ENCODE results near the gene TECPR1. TPM values are rescaled to one million over a fixed set of nuclear protein-coding genes. Genes with fewer than 3 reads are reported as not detected.

TECPR1 gene
- total and polyA plus RNA-seq, 2 donors (not counting 3 experiments of a cell fraction or from before 2014, with no cell fraction given) = 12.3 to 97.5 TPM

DNA sequence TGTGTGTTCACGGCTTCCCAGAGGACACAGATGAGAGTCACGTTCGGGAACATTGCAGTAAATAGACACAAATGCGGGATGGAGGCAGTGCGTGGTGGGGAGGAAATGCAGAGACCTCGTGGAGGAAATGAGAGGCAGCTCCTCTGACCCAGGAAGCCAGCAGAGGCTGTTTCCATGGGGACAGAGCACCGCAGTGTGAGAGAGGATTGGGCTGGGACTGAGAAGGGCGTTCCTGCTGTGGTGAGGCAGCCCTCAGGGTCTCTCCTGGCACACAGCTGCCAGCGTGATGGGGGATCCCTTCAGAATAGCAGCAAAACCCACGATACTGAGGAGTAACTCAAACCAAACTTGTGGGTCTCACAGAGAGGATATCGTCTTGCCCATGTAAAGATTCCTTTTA, 62.5 kb downstream of the TECPR1 start:
- H3K27ac ChIP-seq (ENCODE audit: insufficient read depth, low read depth, low read length) = no peak overlapping the region
- no peak overlapping the region for H3K9ac ChIP-seq (replicated peaks; ENCODE audit: extremely low read depth, insufficient read depth, low read length)
- H3K27me3 ChIP-seq (ENCODE audit: control insufficient read depth in 2 of 2, insufficient read depth in 2 of 2, low read length in 2 of 2) = no peaks in the 10 kb centered on the region
- no TSS peak for BruUV-seq (replicated peaks)
- dilution Hi-C loops (cut with MboI; ENCODE audit: extremely low pct_ligation_motif_present, low sequenced_read_pairs) = no loop called here
- no peak overlapping the region for H2AFZ ChIP-seq (ENCODE audit: low read depth, low read length)
- ChIA-PET CTCF (interaction anchor here (1.4 kb wide), 1 partner anchor 21 kb away, joined by 3 read pairs; no protein-coding TSS in a partner anchor), POLR2A (no interaction called here)
- H3K9me3 ChIP-seq (replicated peaks; ENCODE audit: control insufficient read depth, insufficient read depth, low read length) = no peaks in the 10 kb centered on the region
- no peak for TF ChIP-seq POLR2AphosphoS5 (IDR thresholded peaks at IDR 0.05; ENCODE audit: insufficient read depth, low read depth, low read length)
- TF ChIP-seq, protein P1, sequence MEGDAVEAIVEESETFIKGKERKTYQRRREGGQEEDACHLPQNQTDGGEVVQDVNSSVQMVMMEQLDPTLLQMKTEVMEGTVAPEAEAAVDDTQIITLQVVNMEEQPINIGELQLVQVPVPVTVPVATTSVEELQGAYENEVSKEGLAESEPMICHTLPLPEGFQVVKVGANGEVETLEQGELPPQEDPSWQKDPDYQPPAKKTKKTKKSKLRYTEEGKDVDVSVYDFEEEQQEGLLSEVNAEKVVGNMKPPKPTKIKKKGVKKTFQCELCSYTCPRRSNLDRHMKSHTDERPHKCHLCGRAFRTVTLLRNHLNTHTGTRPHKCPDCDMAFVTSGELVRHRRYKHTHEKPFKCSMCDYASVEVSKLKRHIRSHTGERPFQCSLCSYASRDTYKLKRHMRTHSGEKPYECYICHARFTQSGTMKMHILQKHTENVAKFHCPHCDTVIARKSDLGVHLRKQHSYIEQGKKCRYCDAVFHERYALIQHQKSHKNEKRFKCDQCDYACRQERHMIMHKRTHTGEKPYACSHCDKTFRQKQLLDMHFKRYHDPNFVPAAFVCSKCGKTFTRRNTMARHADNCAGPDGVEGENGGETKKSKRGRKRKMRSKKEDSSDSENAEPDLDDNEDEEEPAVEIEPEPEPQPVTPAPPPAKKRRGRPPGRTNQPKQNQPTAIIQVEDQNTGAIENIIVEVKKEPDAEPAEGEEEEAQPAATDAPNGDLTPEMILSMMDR (IDR thresholded peaks at IDR 0.05; ENCODE audit: extremely low read depth in 1 of 2, insufficient read depth in 1 of 2, low read depth in 1 of 2, low read length in 2 of 2) = no peak
- TF ChIP-seq, protein P2, sequence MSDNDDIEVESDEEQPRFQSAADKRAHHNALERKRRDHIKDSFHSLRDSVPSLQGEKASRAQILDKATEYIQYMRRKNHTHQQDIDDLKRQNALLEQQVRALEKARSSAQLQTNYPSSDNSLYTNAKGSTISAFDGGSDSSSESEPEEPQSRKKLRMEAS (IDR thresholded peaks at IDR 0.05; ENCODE audit: insufficient read depth, insufficient read length) = no peak
- TF ChIP-seq EZH2 (IDR thresholded peaks at IDR 0.05; ENCODE audit: borderline replicate concordance, low read depth, low read length, severe bottlenecking) = no peak
- no peak for TF ChIP-seq FOS (IDR thresholded peaks at IDR 0.05; ENCODE audit: borderline replicate concordance, insufficient read depth, low read length)
- TF ChIP-seq MYC (IDR thresholded peaks at IDR 0.05; ENCODE audit: low read depth, low read length) = no peak
- TF ChIP-seq JUN (IDR thresholded peaks at IDR 0.05; ENCODE audit: borderline replicate concordance, insufficient read depth, insufficient read length, low read depth) = no peak
- TF ChIP-seq GATA2 (IDR thresholded peaks at IDR 0.05; ENCODE audit: insufficient read depth, insufficient read length, low read depth, low read length) = no peak
- TF ChIP-seq POLR2A (IDR thresholded peaks at IDR 0.05; ENCODE audit: low read depth, low read length) = no peak
- H3K9me1 ChIP-seq (replicated peaks; ENCODE audit: control insufficient read depth, extremely low read depth, insufficient read depth, low read length) = no peaks in the 10 kb centered on the region
- H3K4me1 ChIP-seq (ENCODE audit: control insufficient read depth, extremely low read depth, insufficient read depth, low read length) = peaks cover 11% of the 10 kb centered on the region
- no peak for FAIRE-seq
- intact Hi-C loops (cut with micrococcal nuclease) = no loop called here
- DNase-seq (ENCODE audit: low read depth, low spot score) = no peak
- no peaks in the 10 kb centered on the region for H4K20me1 ChIP-seq (replicated peaks; ENCODE audit: control insufficient read depth, extremely low read depth, insufficient read depth, low read length)
- H3K4me3 ChIP-seq (replicated peaks in 1 of 3; ENCODE audit: insufficient read depth in 1 of 3, low read depth in 1 of 3, low read length in 3 of 3) = no peak overlapping the region
- no peaks in the 10 kb centered on the region for H3K79me2 ChIP-seq (ENCODE audit: control insufficient read depth, insufficient read depth, low read length)
- no peak overlapping the region for H3K4me2 ChIP-seq (ENCODE audit: insufficient read depth, low read length)
- peaks cover 6 to 26% of the 10 kb centered on the region in 2 experiments for H3K36me3 ChIP-seq (ENCODE audit: control insufficient read depth in 2 of 2, extremely low read depth in 1 of 2, insufficient read depth in 2 of 2, low read length in 2 of 2)
